Measurements from ENCODE around the gene PTPRR.

PTPRR gene

DNA sequence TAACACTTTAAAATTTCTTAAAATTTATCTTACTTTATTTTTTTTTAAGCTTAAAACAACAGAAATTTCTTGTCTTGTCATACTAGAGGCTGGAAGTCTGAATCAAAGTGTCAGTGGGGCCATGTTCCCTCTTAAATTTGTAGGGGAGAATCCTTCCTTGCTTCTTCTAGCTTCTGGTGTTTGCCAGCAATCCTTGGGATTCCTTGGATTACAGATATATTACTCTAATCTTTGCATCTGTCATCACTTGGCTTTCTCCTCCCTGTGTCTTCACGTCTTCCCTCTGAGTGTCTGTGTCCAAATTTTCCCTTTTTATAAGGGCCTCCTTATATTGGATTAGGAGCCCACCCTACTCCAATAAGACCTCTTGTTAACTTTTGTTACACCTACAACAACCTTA lies 147.7 kb downstream of the PTPRR start:
- Histone ChIP-seq H3K27ac (ENCODE audit: low read depth, low read length) (no peak overlapping the region), H3K27me3 (ENCODE audit: low read length) (no peaks in the 10 kb centered on the region), H3K9ac (ENCODE audit: low read length) (no peak overlapping the region), H4K20me1 (ENCODE audit: low read depth, low read length) (no peaks in the 10 kb centered on the region), H3K4me2 (ENCODE audit: low read depth, low read length, poor library complexity, severe bottlenecking) (no peak overlapping the region), H3K9me3 (ENCODE audit: insufficient read depth, low read length) (no peaks in the 10 kb centered on the region), H2AFZ (ENCODE audit: low read depth, low read length, severe bottlenecking) (no peak overlapping the region), H3K79me2 (ENCODE audit: insufficient read depth, low read length) (no peaks in the 10 kb centered on the region), H3F3A (ENCODE audit: insufficient read depth) (no peaks in the 10 kb centered on the region), H3K4me3 (ENCODE audit: insufficient read depth, low read length, poor library complexity, severe bottlenecking) (no peak overlapping the region), H3K36me3 (ENCODE audit: low read length) (no peaks in the 10 kb centered on the region), H3K9me2 (replicated peaks; ENCODE audit: insufficient read depth, low read length) (no peaks in the 10 kb centered on the region)
- no peak for TF ChIP-seq EZH2phosphoT487 (conservative IDR thresholded peaks at IDR 0.05; ENCODE audit: low read length)
- TF ChIP-seq, protein P1, sequence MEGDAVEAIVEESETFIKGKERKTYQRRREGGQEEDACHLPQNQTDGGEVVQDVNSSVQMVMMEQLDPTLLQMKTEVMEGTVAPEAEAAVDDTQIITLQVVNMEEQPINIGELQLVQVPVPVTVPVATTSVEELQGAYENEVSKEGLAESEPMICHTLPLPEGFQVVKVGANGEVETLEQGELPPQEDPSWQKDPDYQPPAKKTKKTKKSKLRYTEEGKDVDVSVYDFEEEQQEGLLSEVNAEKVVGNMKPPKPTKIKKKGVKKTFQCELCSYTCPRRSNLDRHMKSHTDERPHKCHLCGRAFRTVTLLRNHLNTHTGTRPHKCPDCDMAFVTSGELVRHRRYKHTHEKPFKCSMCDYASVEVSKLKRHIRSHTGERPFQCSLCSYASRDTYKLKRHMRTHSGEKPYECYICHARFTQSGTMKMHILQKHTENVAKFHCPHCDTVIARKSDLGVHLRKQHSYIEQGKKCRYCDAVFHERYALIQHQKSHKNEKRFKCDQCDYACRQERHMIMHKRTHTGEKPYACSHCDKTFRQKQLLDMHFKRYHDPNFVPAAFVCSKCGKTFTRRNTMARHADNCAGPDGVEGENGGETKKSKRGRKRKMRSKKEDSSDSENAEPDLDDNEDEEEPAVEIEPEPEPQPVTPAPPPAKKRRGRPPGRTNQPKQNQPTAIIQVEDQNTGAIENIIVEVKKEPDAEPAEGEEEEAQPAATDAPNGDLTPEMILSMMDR (IDR thresholded peaks at IDR 0.05; ENCODE audit: insufficient read depth, low read length, poor library complexity, severe bottlenecking), result no peak

DNA sequence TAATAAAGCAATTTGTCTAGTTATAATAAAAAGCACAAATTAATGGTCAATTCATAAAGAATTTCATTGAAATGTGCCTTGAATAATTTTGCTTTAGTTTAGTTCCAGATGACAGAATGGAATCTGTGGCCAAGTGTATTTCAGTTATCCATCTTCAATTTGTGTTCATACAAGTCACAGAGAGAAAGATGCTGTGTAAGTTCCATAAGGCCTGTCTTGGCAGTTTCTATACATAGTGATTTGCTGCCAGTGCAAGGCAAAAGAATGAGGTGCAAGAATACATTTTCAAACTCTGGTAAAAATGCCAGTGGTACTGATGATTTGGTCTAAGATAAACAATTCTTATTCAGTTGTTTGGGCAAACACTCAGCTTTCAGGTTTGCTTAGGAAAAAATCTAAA lies 149.0 kb downstream of the PTPRR start:
- Histone ChIP-seq H3K9ac (ENCODE audit: low read length) (no peak overlapping the region), H3K9me2 (replicated peaks; ENCODE audit: insufficient read depth, low read length) (no peaks in the 10 kb centered on the region), H3K9me3 (ENCODE audit: insufficient read depth, low read length) (no peaks in the 10 kb centered on the region), H3K79me2 (ENCODE audit: insufficient read depth, low read length) (no peaks in the 10 kb centered on the region), H4K20me1 (ENCODE audit: low read depth, low read length) (no peaks in the 10 kb centered on the region), H3K36me3 (ENCODE audit: low read length) (no peaks in the 10 kb centered on the region), H2AFZ (ENCODE audit: low read depth, low read length, severe bottlenecking) (no peak overlapping the region), H3K27me3 (ENCODE audit: low read length) (no peaks in the 10 kb centered on the region), H3K4me3 (ENCODE audit: insufficient read depth, low read length, poor library complexity, severe bottlenecking) (no peak overlapping the region), H3F3A (ENCODE audit: insufficient read depth) (no peaks in the 10 kb centered on the region), H3K4me2 (ENCODE audit: low read depth, low read length, poor library complexity, severe bottlenecking) (no peak overlapping the region), H3K27ac (ENCODE audit: low read depth, low read length) (no peak overlapping the region)
- TF ChIP-seq EZH2phosphoT487 (conservative IDR thresholded peaks at IDR 0.05; ENCODE audit: low read length), result no peak
- TF ChIP-seq, protein P1 (IDR thresholded peaks at IDR 0.05; ENCODE audit: insufficient read depth, low read length, poor library complexity, severe bottlenecking), result no peak

DNA sequence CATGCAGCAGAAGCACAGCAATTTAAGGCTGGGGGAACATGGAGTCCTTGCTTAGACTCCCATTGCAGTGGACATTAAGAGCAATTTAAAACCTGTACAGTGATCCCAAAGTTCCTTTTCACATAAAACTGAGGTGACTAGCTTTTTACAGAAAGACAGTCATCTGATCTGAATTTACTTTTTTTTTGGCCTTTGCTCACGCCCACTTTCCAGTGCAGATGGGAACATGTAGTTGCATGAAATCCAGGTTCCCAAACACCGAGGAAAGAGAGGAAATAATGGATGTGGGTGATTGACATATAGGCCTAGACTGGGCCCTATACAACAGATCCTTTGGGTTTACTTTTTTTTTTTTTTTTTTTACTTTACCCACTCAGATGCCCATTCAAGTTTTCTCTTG lies 156.9 kb downstream of the PTPRR start:
- Histone ChIP-seq H4K20me1 (ENCODE audit: low read depth, low read length) (no peaks in the 10 kb centered on the region), H3K4me2 (ENCODE audit: low read depth, low read length, poor library complexity, severe bottlenecking) (no peak overlapping the region), H3K9me3 (ENCODE audit: insufficient read depth, low read length) (no peaks in the 10 kb centered on the region), H2AFZ (ENCODE audit: low read depth, low read length, severe bottlenecking) (no peak overlapping the region), H3F3A (ENCODE audit: insufficient read depth) (no peaks in the 10 kb centered on the region), H3K36me3 (ENCODE audit: low read length) (no peaks in the 10 kb centered on the region), H3K79me2 (ENCODE audit: insufficient read depth, low read length) (no peaks in the 10 kb centered on the region), H3K9me2 (replicated peaks; ENCODE audit: insufficient read depth, low read length) (no peaks in the 10 kb centered on the region), H3K27ac (ENCODE audit: low read depth, low read length) (no peak overlapping the region), H3K4me3 (ENCODE audit: insufficient read depth, low read length, poor library complexity, severe bottlenecking) (no peak overlapping the region), H3K9ac (ENCODE audit: low read length) (no peak overlapping the region), H3K27me3 (ENCODE audit: low read length) (no peaks in the 10 kb centered on the region)
- no peak for TF ChIP-seq EZH2phosphoT487 (conservative IDR thresholded peaks at IDR 0.05; ENCODE audit: low read length)
- TF ChIP-seq, protein P1 (IDR thresholded peaks at IDR 0.05; ENCODE audit: insufficient read depth, low read length, poor library complexity, severe bottlenecking), result no peak

Data from SU-DHL-6 (cell line).